Spinal cord (tissue), 10 donors: ENCODE data around the gene NOD1. TPM values are rescaled to one million over a fixed set of nuclear protein-coding genes. Genes with fewer than 3 reads are reported as not detected.
A peak's percentile ranks its signal among the peaks of the same experiment; 100 is the strongest.
"Not testable (repeated sequence)": the region's sequence is repeated elsewhere in the genome, so short reads cannot be mapped to it uniquely, and the experiment has no call there.

ENCODE experiments used
- DNase-seq, 6 donors: peaks; one replicate each; pipeline versions ENCODE4 v3.0.0 to v3.0.0-alpha.2; 2013 to 2015; ENCODE audit warnings: low spot score in 6 of 6, low read depth in 4 of 6
- H3K27ac ChIP-seq: one replicate; pipeline ENCODE4 v1.5.1; 2013; ENCODE audit warnings: low read depth, low read length, control low read depth
- H3K27me3 ChIP-seq: one replicate; pipeline ENCODE4 v1.6.1; 2013; ENCODE audit warnings: low read length; ENCODE audit not compliant: control insufficient read depth, insufficient read depth
- H3K36me3 ChIP-seq: one replicate; pipeline ENCODE4 v1.6.1; 2013; ENCODE audit warnings: low read length; ENCODE audit not compliant: control insufficient read depth, insufficient read depth
- H3K4me1 ChIP-seq: one replicate; pipeline ENCODE4 v1.6.1; 2013; ENCODE audit warnings: low read length; ENCODE audit not compliant: control insufficient read depth, insufficient read depth
- H3K4me3 ChIP-seq: one replicate; pipeline ENCODE4 v1.5.1; 2013; ENCODE audit warnings: low read depth, low read length, control low read depth
- H3K9me3 ChIP-seq: one replicate; pipeline ENCODE4 v1.6.1; 2013; ENCODE audit warnings: low read length; ENCODE audit not compliant: control insufficient read depth, insufficient read depth
- WGBS: methylation state at CpG from one replicate; pipeline ENCODE4 v1.1.5; 2013; ENCODE audit warnings: missing lambda C conversion rate; ENCODE audit not compliant: insufficient coverage; 5-methylcytosine and 5-hydroxymethylcytosine counted together
- polyA plus RNA-seq, 2 donors: library from polyadenylated mRNA; unstranded; fragments of 120-200 nt; gene quantifications; one replicate each; pipeline ENCODE4 v1.2.1, GENCODE V29; 2013; ENCODE audit not compliant: insufficient read length in 2 of 2
- total RNA-seq, 2 donors: library from RNA; depleted of rRNA in 1 of 2; stranded (reverse); fragments of 120-200 nt in 1 of 2; fragments of >200 nt in 1 of 2; gene quantifications; one replicate each; pipeline versions ENCODE4 v1.2.3 to v1.2.4, GENCODE V29; 2013 to 2014
- donor health status: healthy.

Gene NOD1
- total and polyA plus RNA-seq, 4 donors, result 3.4 to 7.7 (median 5.3) TPM

- Histone ChIP-seq H3K27me3 (no peaks in the 10 kb centered on the region), H3K4me3 (no peak overlapping the region), H3K4me1 (no peaks in the 10 kb centered on the region), H3K27ac (no peak overlapping the region), H3K9me3 (no peaks in the 10 kb centered on the region), H3K36me3 (no peaks in the 10 kb centered on the region)
- DNase-seq, result peak in 1 of 6 donors; percentile 57
- WGBS, result no CpG with 5 or more reads among the region's 2 CpGs
Measured at GRCh38 chr7:30515761-30516160, 37.2 kb upstream of the NOD1 start.

- Histone ChIP-seq H3K27ac (no peak overlapping the region), H3K27me3 (no peaks in the 10 kb centered on the region), H3K36me3 (no peaks in the 10 kb centered on the region), H3K4me3 (no peak overlapping the region), H3K9me3 (no peaks in the 10 kb centered on the region), H3K4me1 (no peaks in the 10 kb centered on the region)
- WGBS, result no CpG with 5 or more reads among the region's 1 CpG
- peak in 1 of 6 donors; percentile 72 for DNase-seq
Measured at GRCh38 chr7:30514776-30515175, 36.2 kb upstream of the NOD1 start.

DNA sequence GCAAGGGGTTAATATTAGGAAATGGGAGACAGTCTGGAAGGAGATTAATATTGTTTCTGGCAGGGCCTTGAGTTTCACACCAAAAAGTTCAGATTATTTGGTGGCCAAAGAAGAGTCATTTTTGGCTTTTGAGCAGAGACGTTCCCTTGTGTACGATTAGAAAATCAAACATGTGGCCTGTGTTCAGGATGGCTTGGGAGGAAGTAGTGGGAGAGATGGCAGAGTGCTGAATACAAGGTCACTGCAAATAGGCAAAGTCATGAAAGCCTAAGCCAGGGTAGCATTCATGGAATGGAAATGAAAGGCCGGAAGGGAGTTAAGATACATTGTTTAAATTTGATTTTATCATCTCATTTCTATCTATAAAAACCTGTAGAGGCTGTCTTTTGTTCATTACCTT, 35.6 kb upstream of the NOD1 start:
- DNase-seq, result no peak
- no peaks in the 10 kb centered on the region for H3K27me3 ChIP-seq
- no peak overlapping the region for H3K27ac ChIP-seq
- H3K4me3 ChIP-seq, result no peak overlapping the region
- H3K9me3 ChIP-seq, result no peaks in the 10 kb centered on the region
- 75% methylated on average over 2 of the region's 3 CpGs for WGBS
- H3K4me1 ChIP-seq, result no peaks in the 10 kb centered on the region
- no peaks in the 10 kb centered on the region for H3K36me3 ChIP-seq

GRCh38 chr7:30513762-30514161, 35.2 kb upstream of the NOD1 start:
- Histone ChIP-seq H3K4me1 (no peaks in the 10 kb centered on the region), H3K4me3 (no peak overlapping the region), H3K27me3 (no peaks in the 10 kb centered on the region), H3K27ac (no peak overlapping the region), H3K9me3 (no peaks in the 10 kb centered on the region), H3K36me3 (no peaks in the 10 kb centered on the region)
- WGBS, result 100% methylated on average over 1 of the region's 2 CpGs
- DNase-seq, result no peak

- 53% methylated on average over 1 of the region's 1 CpG for WGBS
- Histone ChIP-seq H3K27ac (no peak overlapping the region), H3K4me3 (no peak overlapping the region), H3K9me3 (no peaks in the 10 kb centered on the region), H3K4me1 (no peaks in the 10 kb centered on the region), H3K36me3 (no peaks in the 10 kb centered on the region), H3K27me3 (no peaks in the 10 kb centered on the region)
- DNase-seq, result no peak
Measured at GRCh38 chr7:30511973-30512662, 33.5 kb upstream of the NOD1 start.

GRCh38 chr7:30511494-30511893, 32.9 kb upstream of the NOD1 start:
- H3K9me3 ChIP-seq, result no peaks in the 10 kb centered on the region
- no peaks in the 10 kb centered on the region for H3K4me1 ChIP-seq
- no CpG with 5 or more reads among the region's 2 CpGs for WGBS
- no peaks in the 10 kb centered on the region for H3K36me3 ChIP-seq
- DNase-seq, result no peak
- no peaks in the 10 kb centered on the region for H3K27me3 ChIP-seq
- no peak overlapping the region for H3K27ac ChIP-seq
- H3K4me3 ChIP-seq, result no peak overlapping the region

- H3K27me3 ChIP-seq, result no peaks in the 10 kb centered on the region
- no peaks in the 10 kb centered on the region for H3K9me3 ChIP-seq
- peak in 3 of 6 donors; percentile 11 to 70 (median 53) for DNase-seq
- H3K27ac ChIP-seq, result no peak overlapping the region
- no peaks in the 10 kb centered on the region for H3K36me3 ChIP-seq
- H3K4me3 ChIP-seq, result no peak overlapping the region
- H3K4me1 ChIP-seq, result no peaks in the 10 kb centered on the region
- WGBS, result 100% methylated on average over 2 of the region's 4 CpGs
Measured at GRCh38 chr7:30510124-30511075, 31.8 kb upstream of the NOD1 start.

- DNase-seq, H3K9me3 ChIP-seq, H3K4me1 ChIP-seq, H3K4me3 ChIP-seq, H3K36me3 ChIP-seq, H3K27ac ChIP-seq, H3K27me3 ChIP-seq: not testable (repeated sequence)
- no CpG with 5 or more reads among the region's 9 CpGs for WGBS
Measured at GRCh38 chr7:30509171-30509857, 30.7 kb upstream of the NOD1 start.

GRCh38 chr7:30507346-30507900, 28.8 kb upstream of the NOD1 start:
- not testable (repeated sequence) for H3K9me3 ChIP-seq, H3K27ac ChIP-seq, H3K36me3 ChIP-seq, H3K27me3 ChIP-seq, H3K4me3 ChIP-seq, H3K4me1 ChIP-seq, DNase-seq
- 94% methylated on average over 9 of the region's 9 CpGs for WGBS
